Activated CD4-positive, alpha-beta T cell treated with anti-CD3 and anti-CD28 coated beads, Interleukin-2, amount 50 U/mL, for 4 hours (primary cell): ENCODE results near the gene NDUFB10.
"Not testable (repeated sequence)": the region's sequence is repeated elsewhere in the genome, so short reads cannot be mapped to it uniquely, and the experiment has no call there.

Experiments used
- DNase-seq, 2 experiments: peaks; one replicate each; pipeline ENCODE4 v3.0.0-alpha.2; 2020

Gene NDUFB10

DNA sequence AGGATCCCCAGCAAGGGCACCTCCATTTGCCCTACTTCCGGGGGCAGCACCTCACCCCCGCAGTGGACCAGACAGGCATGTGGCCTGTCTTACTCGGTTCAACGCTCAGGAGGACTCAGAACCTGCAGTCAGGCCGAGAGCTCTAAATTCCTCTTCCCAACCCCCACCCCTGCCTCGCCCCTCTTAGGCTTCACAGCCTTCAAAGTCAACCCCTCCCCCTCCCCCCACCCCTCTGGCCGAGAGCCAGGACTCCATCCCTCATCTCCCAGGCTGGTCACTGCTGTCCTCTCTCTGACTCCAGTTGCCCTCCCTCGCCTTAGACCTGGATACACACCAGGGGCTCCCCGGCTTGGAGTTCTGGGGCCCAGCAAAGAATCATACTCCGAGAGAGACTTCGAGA lies 33.1 kb upstream of the NDUFB10 start:
- DNase-seq: no peak

DNA sequence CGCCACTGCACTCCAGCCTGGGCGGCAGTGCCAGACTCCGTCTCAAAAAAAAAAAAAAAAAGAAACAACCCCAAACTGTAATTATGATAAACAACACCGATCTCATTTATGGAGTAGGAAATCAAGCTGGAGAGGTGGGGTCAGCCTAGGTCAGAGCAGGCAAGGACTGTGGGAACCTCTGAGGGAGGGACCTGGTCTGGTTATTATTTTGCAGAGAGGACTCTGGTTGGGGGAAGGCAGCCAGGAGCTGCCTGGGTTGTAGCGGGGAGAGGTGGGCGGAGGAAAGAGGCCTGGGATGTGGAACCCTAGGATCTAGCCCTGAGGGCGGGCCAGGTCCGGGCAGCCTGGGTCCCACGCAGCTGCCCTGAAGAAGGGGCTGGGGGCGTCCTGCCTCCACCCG lies 30.2 kb upstream of the NDUFB10 start:
- no peak for DNase-seq

DNA sequence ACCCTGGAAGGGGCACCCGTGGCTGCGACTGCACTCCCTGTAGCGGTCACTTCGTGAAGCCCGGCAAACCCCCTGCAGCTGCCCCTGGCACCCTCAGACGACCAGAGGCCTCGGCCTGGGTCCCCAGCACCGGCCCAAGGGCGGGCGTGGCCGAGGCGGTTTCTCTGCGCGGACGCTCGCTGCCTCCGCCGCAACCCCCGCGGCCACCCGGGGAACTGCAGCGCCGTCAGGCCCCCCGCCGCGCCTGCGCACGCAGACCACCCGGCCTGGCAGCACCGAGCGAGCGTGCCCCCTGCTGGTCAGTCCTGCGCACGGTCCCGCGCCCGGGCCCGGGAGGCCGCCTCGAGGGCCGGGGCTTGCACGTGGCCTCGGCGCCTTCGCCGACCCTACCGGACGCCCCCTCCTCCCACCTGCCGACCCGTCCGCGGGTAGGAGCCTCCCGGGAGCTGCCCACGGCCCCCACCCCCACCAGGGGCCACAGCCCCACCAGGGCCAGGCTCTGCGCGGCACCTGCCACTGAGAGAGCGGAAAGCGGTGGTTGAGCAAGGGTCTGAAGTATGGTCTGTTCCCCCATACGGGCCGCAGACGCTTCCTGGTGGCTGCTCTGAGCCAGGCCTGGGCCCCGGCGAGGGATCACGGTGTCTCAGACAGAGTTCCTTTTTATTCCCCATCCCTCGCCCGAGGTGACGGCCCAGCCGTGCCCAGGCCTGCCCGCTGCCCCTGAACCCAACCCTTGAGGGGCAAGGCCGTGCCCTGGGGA lies 29.6 kb upstream of the NDUFB10 start:
- peak; percentile 87 for DNase-seq

DNA sequence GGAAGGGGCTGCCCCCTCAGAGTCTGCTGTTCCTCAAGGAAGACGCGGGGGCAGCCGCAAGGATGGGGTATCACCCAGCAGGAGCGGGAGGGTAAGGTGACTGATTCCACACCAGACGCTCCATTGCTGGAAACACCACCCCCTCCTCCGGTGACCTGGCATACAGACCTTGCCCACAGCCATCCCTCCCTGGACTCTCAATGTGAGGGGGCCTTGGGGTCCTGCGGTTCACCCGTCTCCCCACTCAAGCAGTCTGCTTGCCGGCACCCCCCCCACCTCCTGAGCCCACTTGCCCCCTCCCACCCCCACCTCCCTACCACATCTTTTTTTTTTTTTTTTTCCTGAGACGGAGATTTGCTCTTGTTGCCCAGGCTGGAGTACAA lies 29.0 kb upstream of the NDUFB10 start:
- no peak for DNase-seq

DNA sequence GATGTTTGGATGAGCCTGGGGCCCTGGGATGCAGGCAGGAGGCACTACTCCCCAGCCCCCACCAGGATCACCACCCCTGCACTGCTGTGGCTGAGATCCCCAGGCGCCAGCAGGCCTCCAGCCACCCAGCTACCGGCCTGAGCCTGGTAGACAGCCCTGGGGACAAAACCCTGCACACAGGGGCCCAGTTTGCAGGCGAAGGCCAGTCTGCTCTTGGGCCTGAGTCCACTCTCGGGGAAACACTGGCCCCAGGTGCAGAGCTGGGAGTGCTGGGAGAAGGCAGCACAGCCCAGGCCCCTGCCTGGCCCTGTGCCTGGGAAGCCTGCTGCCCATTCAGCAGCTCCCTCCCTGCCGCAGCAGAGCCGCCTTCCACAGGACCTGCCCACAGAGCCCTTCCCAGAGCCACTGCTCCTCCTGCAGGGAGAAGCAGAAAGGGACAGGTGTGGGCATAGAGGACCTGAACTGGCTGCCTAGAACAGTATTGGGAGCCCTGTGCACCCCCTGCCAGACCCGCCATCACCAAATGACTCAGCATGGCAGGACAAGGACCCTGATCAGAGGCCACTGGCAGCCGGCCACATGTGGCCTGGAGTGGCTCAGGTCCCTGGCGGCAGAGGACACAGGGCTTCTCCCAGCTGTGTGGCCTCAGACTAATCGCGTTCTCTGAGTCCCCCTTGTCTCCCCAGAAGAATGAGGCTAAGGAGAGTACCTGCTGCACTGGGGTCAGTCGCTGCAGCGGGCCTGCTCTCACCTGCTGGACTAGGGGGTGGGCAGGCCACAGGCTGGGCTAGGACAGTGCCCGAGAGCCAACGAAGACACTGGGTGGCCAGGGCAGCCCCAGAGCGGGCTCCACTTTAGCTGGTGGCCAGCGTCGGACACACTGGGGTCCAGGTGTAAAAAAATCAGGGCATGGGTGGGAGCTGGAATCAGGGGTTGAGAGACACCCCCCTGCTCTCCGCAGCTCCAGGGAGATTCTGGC lies 27.0 kb upstream of the NDUFB10 start:
- no peak for DNase-seq

DNA sequence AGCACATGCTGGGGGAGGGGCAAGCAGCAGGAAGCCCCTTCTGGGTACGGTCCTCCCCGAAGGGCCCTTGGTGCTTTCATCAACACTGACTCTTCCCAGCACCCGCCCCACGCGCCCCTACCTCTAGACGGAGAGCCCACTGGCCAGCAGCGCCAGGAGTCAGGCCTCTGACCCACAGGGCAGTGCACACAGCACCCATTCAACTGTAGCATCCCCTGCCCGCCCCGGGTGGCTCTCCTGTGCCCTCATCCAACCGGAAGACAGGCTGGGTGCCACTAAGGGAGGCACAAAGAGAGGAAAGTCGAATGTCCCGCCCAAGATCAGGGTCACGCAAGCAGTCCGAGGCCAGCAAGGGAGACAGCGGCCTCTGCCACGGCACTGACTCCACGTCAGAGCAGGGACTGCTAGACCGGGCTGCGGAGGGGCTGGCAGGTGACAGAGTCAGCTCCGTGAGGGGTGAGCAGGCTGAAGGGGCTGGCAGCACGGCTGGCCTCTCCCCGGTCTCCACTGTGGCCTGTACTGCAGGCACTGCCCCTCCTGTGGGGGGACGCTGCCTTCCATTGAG lies 26.2 kb upstream of the NDUFB10 start:
- DNase-seq: no peak

DNA sequence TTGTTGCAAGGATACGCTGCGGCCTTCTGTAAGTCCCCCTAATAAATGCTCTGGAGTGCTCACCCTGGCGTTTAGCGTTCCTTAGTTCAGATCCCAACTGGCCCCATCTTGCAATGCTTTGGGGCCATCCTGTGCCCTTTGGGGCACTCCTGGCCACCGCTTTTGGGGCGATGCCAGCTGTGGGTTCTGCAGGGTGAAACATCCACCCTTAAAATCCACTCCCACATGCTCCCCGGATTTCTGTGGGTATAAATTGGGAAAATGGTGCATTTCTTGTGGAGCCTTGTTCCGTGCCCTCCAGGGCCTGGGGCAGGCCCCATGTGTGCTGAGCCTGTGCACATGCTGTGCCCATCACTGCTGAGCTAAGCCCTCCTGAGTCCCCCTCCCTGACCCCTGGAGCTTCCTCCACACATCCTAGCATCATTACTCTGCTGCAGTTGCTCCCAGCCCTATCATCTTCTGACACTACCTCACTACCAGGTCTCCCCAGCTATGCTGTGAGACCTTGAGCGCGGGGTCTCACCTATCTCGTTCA lies 22.3 kb upstream of the NDUFB10 start:
- no peak for DNase-seq

DNA sequence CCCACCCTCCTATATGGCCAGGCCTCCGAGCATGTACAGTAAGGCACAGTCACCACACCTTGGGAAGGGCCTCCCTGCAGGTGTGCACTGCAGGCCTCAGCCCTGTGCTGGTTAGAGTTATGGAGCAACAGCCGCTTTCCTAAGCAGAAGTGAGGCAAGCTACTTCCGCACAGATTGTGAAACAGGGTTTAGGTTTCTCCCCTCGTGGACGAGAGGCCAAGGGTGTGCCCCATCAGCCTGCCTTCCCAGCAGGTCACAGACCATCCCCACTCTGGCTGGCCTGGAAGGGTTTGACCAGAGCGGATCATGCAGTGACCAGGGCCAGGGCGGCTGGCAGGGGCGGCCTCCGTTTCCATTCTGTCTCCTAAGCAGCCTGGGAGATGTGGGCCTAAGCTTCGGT lies 21.0 kb upstream of the NDUFB10 start:
- DNase-seq: no peak

DNA sequence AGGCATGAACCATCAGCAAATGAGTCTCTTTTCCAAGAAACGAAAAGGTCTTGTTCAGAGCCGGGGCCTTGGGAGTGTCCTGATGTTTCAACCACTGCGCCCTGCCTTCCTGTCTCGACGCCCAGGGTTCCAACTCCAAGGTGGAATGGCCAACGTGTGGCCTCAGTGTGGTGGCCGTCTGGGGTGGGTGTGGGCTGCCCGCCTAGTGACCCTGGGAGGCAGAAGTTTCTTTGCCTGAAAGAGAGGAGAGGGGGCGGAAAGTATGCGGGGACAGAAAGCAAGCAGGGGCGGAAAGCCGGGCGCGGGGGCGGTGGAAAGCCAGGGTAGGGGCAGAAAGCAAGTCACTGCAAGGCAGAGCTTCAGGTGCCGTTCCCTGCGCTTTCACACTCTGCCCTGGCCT lies 20.4 kb upstream of the NDUFB10 start:
- DNase-seq: no peak

DNA sequence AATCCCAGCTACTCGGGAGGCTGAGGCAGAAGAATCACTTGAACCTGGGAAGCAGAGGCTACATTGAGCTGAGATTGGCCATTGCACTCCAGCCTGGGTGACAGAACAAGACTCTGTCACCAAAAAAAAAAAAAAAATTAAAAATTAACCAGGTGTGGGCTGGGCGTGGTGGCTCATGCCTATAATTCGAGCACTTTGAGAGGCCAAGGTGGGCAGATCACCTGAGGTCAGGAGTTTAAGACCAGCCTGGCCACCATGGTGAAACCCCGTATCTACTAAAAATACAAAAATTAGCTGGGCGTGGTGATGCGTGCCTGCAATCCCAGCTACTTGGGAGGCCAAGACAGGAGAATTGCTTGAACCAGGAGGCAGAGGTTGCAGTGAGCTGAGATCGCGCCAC lies 19.5 kb upstream of the NDUFB10 start:
- DNase-seq: not testable (repeated sequence)

DNA sequence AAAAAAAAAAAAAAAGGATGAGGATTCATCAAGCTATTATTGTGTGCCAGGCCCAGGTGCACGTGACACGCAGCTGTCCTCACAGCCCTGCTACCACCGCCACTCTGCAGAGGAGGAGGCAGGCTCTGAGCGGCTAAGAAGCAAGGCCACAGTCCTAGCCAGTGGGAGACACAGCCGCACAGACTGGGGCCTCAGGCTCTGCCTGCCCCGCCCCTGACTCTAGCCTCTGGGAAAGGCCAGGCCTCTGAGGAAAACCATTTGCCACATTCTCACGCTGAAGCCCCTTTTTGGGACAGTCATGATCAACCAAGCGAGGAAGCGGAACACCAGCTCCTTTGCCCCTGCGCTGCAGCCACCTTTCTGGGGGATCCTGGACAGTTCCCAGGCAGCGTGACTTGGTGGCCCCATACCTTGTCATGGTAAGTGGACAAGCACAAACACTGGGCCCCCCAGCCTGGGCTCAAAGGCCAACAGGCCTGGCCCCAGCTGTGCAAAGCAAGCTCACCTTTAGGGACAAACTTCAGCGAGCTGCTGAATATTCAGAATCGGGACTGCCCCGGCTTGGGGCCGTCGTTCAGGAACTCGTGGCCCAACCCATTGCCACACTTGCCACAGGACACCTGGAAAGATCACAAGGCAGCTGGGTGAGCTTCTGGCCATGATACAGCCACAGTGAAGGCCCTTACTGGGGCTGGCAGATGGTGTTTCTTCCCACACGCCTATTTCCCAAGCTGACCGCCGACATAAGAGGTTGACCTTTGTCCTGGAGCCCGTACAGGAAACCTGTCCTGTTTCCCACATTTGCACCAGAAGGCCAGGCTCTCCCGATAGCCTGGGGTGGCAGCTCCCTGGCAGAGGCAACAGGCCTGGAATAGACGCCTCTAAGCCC lies 18.8 kb upstream of the NDUFB10 start:
- no peak for DNase-seq

DNA sequence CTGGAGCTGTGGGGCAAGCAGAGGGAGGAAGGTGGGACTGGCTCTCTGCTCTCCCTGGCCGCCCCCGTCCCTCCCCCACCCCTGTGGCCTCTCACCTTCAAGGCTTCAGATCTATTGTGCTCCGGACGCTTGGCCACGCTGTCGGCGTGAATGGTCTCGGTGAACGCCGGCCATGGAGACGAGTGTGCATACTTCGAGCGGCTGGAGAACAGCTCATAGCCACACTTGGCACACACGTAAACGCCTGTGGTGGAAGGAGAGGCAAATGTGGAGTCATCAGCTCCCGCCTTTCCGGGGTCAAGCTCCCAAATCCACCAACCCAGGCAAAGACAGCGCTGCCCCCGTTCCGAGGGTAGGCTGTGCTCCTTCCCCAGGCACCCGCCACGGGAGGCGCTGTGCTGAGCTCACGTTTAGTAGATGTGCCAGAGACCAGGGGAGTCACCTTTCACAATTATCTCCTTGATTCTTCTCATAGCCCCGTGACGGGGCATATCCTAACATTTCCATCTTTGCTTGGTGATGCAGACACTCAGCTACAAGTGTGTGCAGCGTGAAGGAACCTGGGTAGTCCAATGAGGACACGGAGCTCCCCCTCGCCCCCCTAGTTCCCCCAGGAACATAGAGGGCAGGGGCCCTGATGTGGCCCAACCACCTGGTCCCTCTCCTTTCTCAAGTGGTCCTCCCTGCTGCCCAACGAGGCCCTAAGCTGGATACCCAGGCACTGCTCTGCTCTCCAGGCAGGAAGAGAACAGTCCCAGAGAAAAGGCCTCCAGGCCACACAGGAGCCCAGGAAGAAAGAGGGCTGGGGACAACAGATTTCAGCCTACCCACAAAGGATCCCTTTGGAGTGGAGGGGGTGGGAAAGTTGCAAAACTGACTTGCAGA lies 17.9 kb upstream of the NDUFB10 start:
- DNase-seq: no peak

DNA sequence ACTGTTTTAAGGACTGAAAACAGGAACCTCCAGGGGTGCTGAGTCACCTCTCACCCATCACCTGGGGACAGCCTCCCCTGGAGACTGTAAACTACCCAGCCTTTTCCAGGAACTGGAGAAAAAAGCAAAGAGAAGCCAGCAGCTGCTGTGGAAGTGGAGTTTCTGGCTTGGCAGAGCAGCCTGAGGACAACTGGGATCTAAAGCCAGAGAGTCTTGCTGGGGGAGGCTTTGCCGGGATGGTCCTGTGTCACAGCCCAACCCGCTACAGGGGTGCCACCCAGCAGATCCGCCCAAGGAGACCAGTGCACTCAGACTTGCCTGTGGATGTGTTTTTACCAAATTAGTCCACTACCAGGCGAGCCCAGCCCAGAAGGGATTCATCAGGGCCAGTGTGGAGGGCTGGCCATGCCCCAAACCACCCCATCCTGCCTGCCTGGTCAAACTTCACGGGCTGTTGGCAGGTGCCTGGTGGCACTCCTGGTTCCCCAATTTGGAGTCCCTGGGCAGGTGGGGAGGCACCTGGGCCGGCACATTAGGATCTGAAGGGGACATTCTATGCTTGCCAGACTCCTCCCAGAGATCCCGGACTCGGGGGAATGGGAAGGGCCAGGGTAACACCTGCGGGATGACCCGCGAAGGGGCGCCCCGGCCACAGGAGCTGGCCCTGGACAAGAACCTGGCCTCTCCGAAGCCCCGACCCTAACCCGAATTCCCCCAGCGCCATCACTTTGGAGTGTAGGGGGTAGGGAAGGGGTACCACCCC lies 17.1 kb upstream of the NDUFB10 start:
- DNase-seq: no peak

DNA sequence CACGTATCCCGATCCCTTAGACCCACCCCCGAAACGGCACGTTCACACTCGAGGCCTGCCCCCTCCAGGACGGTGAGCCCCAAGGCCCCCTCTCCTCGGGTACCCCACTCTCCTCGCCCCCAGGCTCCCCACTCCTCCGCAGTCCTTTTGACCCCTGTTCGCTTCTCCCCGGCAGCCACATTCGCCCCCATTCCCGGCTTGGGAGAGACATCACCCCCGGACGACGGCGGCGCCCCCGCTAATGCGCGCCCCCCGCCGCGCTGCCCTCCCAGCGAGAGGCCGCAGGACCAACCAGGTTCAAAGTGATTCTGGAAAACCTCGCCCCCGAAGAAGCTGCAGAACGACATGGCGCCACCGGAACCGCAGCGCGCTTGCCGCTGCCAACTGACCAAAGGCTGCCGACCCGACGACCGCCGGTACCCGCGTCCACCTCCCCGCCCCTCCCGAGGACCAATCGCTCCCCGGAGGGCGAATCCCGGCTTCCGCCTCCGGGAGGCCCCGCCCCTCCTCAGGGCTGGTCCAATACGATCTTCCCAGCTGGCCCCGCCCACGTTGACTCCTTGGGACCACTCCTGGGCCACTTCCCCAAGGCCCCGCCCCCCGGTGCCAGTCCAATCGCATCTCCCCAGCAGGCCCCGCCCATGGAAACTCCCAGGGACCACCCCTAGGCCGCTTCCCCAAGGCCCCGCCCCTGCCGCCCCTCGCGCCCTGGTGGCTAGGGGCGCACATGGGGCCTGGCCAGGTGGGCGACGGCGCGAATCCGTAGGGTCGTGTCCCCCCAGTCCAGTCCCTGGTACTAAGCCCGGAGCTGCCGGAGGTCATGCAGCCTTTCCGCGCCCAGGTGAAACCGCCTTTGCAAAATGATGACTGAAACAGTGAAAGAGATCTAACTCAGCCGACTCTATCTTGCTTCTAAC lies 16.3 kb upstream of the NDUFB10 start, which contains the start of gene MSRB1:
TSS of gene MSRB1 (minus strand) at position 390 of the 917 bp plus-strand sequence. CDS start at position 347, 43 bp downstream.
- peak; percentile 98 to 99 for DNase-seq

DNA sequence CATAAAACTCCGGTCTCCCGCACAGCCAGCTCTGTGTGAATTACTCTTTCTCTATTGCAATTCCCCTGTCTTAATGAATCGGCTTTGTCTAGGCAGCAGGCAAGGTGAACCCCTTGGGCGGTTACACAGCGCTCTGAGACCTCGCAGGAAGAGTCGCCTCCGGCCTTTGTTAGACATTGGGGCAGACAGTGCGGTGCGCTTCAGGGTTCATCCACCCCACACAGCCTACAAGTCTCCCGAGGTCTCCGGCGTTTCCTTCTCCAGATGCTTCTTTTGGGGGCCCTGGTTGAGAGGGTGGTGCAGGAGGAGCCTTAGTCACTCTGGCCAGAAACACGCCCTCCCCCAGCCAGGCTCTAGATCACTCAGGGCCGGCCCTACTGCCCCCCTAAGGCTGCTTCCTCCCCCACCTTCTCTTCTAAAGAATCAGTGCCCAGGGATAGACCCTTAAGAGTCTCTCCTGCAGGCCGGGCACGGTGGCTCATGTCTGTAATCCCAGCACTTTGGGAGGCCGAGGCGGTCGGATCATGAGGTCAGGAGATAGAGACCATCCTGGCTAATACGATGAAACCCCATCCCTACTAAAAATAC lies 14.6 kb upstream of the NDUFB10 start:
- no peak for DNase-seq

DNA sequence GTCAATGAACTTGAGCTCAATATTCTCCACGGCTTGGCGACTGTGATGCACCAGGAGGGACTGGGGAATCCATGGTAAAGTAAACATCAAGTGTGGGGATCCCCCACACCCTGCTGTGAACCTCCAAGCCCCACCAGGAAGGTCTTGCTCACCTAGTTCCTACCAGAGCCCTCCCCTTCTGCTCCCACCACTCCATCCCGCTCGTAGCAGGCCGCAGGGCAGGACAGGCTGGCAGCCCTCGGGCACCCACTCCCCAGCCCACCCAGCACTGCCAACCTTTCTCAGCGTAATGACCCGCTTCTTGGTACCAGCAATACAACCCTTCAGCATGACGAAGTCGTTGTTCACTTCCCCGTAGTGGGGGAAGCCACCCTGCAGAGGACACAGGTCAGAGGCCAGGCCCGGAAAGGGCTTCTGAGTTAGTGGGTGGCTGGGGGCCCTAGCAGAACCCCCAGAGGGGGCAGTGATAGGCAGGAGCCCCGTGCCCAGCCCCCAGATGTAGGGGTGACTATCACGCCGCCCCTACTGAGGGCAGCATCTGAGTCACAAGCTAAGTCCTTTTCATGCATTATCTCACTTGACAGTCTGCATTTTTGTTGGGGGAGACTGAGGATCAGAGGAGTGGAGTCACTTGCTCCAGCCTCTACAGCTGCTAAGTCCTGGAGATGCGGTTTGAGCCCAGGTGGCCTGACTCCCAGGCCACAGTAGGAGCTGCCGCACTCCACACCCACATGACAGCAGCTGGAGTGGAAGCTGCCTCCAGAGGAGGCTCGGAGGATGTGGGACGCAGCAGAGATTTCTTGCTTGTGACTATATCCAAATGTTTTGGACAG lies 13.6 kb upstream of the NDUFB10 start:
- DNase-seq: no peak

DNA sequence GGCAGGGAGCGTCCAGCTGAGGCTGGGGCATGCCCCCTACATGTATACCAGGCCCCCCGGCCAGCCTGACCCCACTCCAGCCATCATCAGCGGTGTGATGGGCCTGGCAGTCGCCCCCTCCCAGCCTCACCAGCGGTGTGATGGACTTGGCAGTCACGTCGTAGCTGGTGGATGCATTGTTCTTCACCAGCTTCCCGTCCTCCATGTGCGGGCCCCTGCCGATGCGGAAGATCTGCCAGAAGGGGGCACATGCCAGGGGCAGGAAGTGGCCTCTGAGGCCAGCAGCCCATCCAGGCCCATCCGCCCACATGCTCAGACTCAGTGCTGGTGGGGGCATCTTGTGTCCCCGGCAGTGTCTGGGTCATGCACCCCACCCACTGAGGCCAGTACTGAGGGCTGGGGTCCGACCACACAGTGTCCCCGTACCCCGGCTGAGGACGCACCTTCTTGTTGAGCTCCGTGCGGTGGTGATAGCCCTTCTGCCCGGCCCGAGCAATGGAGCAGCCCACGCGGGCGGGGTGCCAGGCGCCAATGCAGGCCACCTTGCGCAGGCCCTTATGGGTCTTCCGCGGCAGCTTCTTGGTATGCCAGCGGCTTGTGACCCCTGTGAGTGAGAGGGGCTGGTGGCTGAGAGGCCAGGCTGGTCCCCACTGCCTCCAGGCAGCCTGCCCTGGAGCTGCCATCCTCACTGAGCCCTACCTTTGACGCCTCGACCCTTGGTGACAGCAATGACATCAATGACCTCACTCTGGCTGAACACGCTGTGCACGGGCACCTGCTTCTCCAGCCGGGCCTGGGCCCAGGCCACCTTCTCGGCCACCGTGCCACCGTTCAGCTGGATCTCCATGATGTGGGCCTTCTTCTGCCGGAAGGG lies 12.6 kb upstream of the NDUFB10 start:
- no peak for DNase-seq
